Measurements from ENCODE around the gene TCOF1.
A peak's percentile ranks its signal among the peaks of the same experiment; 100 is the strongest.

TCOF1 gene

DNA sequence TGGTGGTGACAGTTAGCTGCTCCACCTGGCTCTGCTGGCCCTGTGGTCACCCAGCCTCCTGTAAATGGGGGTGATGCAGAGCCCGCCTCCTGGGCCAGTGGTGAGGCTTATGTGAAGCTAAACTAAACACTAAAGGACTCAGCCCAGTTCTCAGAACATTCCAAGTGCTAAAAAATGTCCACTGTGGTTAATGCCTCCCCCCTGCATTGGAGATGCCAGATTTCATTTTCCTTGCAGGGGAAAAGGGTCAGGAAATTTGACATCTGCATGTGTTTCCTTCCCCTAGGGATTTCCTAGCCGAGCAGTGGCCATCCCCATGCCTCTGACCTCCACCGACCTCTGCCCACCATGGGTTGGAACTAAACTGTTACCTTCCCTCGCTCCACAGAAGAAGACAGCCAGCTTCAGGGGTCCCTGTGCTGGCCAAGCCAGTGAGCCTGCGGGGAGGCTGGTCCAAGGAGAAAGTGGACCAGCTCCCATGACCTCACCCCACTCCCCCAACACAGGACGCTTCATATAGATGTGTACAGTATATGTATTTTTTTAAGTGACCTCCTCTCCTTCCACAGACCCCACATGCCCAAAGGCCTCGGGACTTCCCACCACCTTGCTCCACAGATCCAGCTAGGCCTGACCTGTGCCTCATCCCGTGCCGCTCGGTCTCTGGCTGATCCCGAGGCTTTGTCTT, 42.2 kb downstream of the TCOF1 start:
- no peaks in the 10 kb centered on the region; the same call in 1 of the 2 replicates for H4K20me1 ChIP-seq (ENCODE audit: insufficient read depth, low read length)
- H3K4me3 ChIP-seq (ENCODE audit: low read depth in 1 of 2, low read length in 2 of 2), result no peak overlapping the region
- no peaks in the 10 kb centered on the region for H3K4me1 ChIP-seq (ENCODE audit: insufficient read depth, low read length)
- H3K79me2 ChIP-seq (ENCODE audit: insufficient read depth, low read length), result no peaks in the 10 kb centered on the region
- H3K27ac ChIP-seq (ENCODE audit: low read length), result no peak overlapping the region
- DNase-seq (no peak), ATAC-seq (ENCODE audit: insufficient read depth, low read depth) (no peak)
- H3K9me3 ChIP-seq (ENCODE audit: insufficient read depth, low read length, severe bottlenecking), result no peaks in the 10 kb centered on the region
- H3K4me2 ChIP-seq (ENCODE audit: insufficient read depth, low read length), result no peak overlapping the region
- H3K9ac ChIP-seq (ENCODE audit: low read depth, low read length), result no peak overlapping the region
- H3K36me3 ChIP-seq (ENCODE audit: insufficient read depth, low read length), result peaks cover 69% of the 10 kb centered on the region
- no peak overlapping the region for H2AFZ ChIP-seq (ENCODE audit: low read depth, low read length)
- TF ChIP-seq EZH2 (IDR thresholded peaks at IDR 0.05; ENCODE audit: borderline replicate concordance, low read depth, low read length, severe bottlenecking) (no peak), CTCF (IDR thresholded peaks at IDR 0.05; ENCODE audit: borderline replicate concordance, extremely low read depth, low read length, poor library complexity, severe bottlenecking) (no peak)
- no peaks in the 10 kb centered on the region for H3K27me3 ChIP-seq (ENCODE audit: insufficient read depth, low read length, poor library complexity)

- H2AFZ ChIP-seq (ENCODE audit: low read depth, low read length), result no peak overlapping the region
- H3K4me3 ChIP-seq (ENCODE audit: low read depth in 1 of 2, low read length in 2 of 2), result no peak overlapping the region
- no peaks in the 10 kb centered on the region; the same call in 1 of the 2 replicates for H4K20me1 ChIP-seq (ENCODE audit: insufficient read depth, low read length)
- H3K27ac ChIP-seq (ENCODE audit: low read length), result no peak overlapping the region
- H3K4me1 ChIP-seq (ENCODE audit: insufficient read depth, low read length), result no peaks in the 10 kb centered on the region
- H3K79me2 ChIP-seq (ENCODE audit: insufficient read depth, low read length), result no peaks in the 10 kb centered on the region
- H3K4me2 ChIP-seq (ENCODE audit: insufficient read depth, low read length), result no peak overlapping the region
- H3K36me3 ChIP-seq (ENCODE audit: insufficient read depth, low read length), result peaks cover 61% of the 10 kb centered on the region
- no peak for TF ChIP-seq EZH2 (IDR thresholded peaks at IDR 0.05; ENCODE audit: borderline replicate concordance, low read depth, low read length, severe bottlenecking)
- no peak for TF ChIP-seq CTCF (IDR thresholded peaks at IDR 0.05; ENCODE audit: borderline replicate concordance, extremely low read depth, low read length, poor library complexity, severe bottlenecking)
- H3K27me3 ChIP-seq (ENCODE audit: insufficient read depth, low read length, poor library complexity), result no peaks in the 10 kb centered on the region
- H3K9me3 ChIP-seq (ENCODE audit: insufficient read depth, low read length, severe bottlenecking), result no peaks in the 10 kb centered on the region
- ATAC-seq (ENCODE audit: insufficient read depth, low read depth) (no peak), DNase-seq (no peak)
- H3K9ac ChIP-seq (ENCODE audit: low read depth, low read length), result no peak overlapping the region
Observed at GRCh38 chr5:150400316-150401075, 43.0 kb downstream of the TCOF1 start.

DNA sequence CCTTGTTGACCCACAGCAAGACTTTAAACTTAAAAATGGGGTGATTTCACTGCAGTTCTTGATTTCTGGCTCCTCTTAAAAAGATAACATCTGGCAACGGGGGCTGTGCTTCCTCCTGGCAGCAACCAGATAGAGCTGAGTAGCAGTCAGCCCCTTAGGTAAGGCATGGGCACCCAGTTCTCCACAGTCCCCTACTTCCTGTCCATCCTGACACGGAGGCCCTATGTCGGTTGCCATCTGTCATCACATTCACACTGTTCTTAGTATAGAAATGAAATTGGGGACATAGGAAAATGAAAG, 43.5 kb downstream of the TCOF1 start:
- Histone ChIP-seq H3K27me3 (ENCODE audit: insufficient read depth, low read length, poor library complexity) (no peaks in the 10 kb centered on the region), H3K27ac (ENCODE audit: low read length) (no peak overlapping the region), H3K79me2 (ENCODE audit: insufficient read depth, low read length) (no peaks in the 10 kb centered on the region), H2AFZ (ENCODE audit: low read depth, low read length) (no peak overlapping the region), H3K4me3 (ENCODE audit: low read depth in 1 of 2, low read length in 2 of 2) (no peak overlapping the region), H4K20me1 (ENCODE audit: insufficient read depth, low read length) (peaks cover under 1% of the 10 kb centered on the region; the same call in 1 of the 2 replicates), H3K9me3 (ENCODE audit: insufficient read depth, low read length, severe bottlenecking) (no peaks in the 10 kb centered on the region), H3K4me2 (ENCODE audit: insufficient read depth, low read length) (no peak overlapping the region), H3K36me3 (ENCODE audit: insufficient read depth, low read length) (peaks cover 56% of the 10 kb centered on the region), H3K9ac (ENCODE audit: low read depth, low read length) (no peak overlapping the region), H3K4me1 (ENCODE audit: insufficient read depth, low read length) (no peaks in the 10 kb centered on the region)
- TF ChIP-seq CTCF (IDR thresholded peaks at IDR 0.05; ENCODE audit: borderline replicate concordance, extremely low read depth, low read length, poor library complexity, severe bottlenecking) (no peak), EZH2 (IDR thresholded peaks at IDR 0.05; ENCODE audit: borderline replicate concordance, low read depth, low read length, severe bottlenecking) (no peak)
- DNase-seq, result no peak
- ATAC-seq (ENCODE audit: insufficient read depth, low read depth), result peak; percentile 14; the same call in 1 of the 3 replicates

Data from DND-41 (cell line).